Ammon's horn (tissue), 1 donor: Measurements from ENCODE around the gene PACRG.

Experiments
- DNase-seq: peaks from one replicate; pipeline ENCODE4 v3.0.0-alpha.2; 2016; ENCODE audit warnings: low spot score

The PACRG gene

GRCh38 chr6:162864911-162865310 lies 137.1 kb downstream of the PACRG start:
- DNase-seq, result no peak

DNA sequence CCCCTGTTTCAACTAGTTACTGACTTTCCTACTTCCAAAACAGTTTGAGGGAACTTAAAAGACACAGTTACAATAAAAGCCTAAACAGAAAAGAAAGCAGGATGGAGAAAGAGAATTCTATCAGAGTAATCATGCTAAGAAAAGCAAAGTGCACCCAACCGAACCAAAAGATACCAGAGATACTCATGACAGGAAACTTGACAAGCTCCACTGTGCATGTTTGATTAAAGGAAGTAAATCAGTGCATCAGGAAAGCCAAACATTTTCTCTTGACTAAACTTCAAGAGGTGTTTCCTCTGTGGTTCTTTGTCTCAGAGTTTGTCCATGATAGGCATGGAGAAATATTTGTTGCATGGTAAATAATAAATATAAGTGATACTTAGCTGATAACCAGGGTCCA lies 138.9 kb downstream of the PACRG start:
- DNase-seq, result no peak

GRCh38 chr6:162868397-162868796 lies 140.6 kb downstream of the PACRG start:
- no peak for DNase-seq

GRCh38 chr6:162871966-162872365 lies 144.2 kb downstream of the PACRG start:
- DNase-seq, result no peak

- no peak for DNase-seq
Measured at GRCh38 chr6:162873537-162873936, 145.8 kb downstream of the PACRG start.

GRCh38 chr6:162875070-162875469 lies 147.3 kb downstream of the PACRG start:
- DNase-seq, result no peak

GRCh38 chr6:162882801-162883481 lies 155.2 kb downstream of the PACRG start:
- no peak for DNase-seq

DNA sequence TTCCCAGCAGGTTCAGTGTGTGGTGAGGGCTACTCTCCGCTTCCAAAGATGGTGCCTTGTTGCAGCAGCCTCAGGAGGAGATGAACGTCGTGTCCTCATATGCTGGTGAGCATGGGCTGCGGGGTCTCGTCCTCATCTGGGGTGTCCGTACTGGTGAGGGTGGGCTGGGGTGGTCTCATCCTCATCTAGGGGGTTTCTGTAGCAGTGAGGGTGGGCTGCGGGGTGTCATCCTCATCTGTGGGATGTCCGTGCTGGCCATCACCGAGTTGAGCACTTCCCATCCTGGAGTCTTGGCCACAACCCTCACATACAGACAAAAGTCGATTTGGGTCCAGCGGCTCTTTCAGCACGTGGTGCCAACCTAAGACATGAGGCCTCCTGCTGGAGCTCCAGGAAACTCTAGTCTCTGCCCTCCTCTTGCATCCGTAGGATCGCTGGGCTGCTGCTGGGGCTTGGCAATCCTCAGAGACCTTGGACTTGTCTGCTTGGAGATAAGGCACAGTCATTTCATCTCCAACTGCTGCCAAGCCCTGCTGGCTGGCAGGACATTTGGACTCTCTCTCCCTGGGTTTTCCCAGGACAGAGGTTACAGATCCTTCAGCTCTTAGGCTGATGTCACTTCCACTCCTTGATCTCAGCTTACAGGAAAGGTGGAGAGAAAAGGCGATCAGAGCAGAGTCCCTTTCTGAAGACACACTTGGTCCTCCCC lies 160.4 kb downstream of the PACRG start:
- DNase-seq, result no peak

DNA sequence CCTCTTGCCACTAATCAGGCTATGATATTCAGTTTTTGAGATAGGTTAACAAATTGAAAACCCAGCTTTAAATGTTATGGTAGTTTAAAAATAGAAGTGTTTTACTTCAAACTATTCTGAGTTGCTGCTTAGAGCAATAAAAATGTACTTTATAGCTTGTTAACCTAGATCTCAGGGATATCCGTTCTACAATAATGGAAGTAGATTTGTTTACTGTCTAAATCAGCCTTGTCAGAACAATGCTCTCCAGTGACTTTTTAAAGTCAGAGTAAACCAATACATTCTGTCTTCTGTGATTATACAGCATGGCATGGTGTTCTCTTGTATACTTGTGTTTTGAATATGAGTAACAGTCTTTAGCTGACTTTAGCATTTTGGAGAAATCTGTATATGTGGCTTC lies 161.5 kb downstream of the PACRG start:
- DNase-seq, result no peak

DNA sequence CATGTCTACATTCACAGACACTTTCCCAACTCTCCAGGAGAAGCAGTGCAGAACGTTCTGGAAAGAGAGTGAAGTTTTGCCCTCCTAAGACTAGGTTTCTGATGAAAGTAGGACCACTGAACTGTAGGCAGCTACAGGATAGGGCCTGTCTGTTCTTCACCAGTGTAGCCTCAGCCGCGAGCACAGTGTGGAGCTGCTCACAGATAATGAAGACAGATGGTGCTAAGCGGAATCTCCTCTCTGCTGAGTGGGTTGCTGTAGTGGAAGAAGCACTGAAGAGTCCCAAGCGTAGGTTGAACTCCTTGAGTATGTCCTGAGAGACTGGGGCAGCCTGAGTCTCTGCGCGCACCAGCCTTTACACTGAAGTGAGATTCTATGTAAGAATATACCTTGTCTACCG lies 170.2 kb downstream of the PACRG start:
- DNase-seq, result peak; percentile 35

DNA sequence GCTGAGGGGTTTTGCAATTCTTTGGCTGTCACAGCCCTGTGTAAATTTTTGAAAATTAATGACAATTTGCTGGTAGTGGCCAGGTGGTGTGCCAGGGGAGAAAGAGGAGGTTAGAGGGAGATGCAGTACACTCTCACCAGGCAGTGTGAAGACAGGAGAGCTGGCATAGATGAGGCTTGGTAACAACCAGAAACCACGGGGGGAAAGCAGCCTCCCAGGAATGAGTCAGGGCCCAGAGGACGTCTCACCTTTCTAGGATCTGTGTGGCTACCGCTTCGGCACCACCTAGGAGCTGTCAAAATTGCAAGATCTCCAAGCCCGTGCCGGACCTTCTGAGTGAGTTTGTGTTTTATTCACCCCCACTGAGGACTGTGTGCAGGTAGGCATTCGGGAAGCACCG lies 171.4 kb downstream of the PACRG start:
- no peak for DNase-seq

DNA sequence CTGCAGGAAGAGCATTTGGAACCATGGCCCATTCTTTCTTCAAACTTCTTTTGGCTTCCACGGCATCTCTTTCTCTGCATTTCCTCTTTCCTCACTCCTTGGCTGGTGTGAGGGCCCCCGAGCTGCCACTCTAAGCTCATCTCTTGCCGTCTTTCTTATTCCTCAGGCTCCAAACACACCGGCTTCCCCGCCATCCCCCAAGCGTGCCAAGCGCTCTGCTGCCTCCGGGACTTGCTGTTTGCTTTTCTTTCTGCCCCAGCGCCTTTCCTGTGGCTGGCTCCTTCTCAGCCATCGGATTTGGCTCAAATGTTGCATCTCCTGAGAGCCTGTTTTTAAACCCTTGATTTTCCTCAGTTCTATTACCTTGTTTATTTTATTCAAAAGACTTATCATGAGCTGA lies 172.7 kb downstream of the PACRG start:
- DNase-seq, result peak; percentile 17

DNA sequence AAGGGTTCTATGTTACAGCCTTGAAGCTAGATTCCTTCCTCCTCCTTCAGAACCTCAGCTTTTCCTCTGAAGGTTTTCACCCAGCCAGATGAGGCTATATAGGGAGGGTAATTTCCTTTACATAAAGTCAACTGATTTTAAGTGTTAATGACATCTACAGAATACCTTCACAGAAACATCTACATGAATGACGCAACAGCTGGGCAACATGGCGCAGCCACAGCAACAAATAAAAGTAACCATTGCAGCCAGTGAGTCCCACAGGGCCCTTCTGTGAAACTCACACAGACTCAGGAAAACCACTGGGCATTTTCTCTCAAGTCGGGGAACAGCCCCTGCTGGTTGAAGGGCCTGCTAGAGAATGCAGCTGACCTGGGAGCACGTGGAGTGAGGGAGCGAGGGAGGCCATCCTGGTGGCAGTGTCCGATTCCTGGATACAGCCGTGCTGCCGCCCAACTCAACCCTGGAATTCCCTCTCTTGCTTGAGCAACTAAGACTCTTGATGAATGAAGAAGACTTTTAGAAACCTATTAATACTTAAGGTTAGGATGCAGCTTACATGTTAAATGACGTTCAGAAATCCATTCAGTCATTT lies 176.4 kb downstream of the PACRG start:
- DNase-seq, result no peak

DNA sequence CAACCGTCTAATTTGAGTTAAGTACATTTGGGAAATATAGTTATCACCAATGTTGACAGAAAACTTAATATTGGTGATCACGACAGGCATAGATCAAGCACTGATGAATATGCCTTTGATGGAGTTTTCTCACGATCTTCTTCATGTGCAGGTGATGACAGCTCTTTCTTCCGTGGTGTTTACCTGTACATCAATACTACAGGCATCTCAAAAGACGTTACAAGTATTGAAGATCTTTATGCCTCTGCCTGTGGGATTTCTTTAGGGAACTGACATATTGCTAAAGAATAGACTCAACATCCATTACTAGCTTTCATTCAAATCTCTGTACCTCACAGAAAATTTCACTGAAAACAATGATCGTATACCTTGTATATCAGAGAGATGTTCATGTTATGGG lies 178.7 kb downstream of the PACRG start:
- no peak for DNase-seq

DNA sequence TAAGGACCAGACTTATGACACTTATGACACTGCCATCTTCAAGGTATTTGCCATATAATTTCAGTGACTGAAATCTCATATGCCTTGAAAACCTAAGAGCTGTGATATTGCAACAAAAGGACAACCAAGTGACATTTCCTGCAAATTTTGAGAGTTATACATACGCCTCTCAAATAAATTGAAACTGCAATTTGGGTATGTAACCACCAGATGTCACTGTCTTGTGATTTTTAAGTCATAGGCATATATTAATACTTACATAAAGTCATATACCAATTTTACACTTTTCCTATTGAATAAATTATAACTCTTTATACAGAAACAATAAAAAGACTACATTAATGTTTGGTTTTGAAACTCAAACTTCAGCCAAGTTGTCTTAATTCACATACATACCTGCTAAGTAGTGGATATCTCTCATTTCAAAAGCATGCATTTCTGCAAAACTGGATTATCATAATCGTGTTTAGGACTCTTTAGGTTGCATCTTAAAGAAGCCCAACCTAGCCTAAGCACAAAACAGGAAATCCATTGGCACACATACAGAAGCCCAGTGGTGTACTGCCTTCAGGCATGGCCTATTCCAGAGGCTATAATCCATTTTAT lies 180.2 kb downstream of the PACRG start:
- DNase-seq, result no peak

GRCh38 chr6:162913206-162913605 lies 185.4 kb downstream of the PACRG start:
- no peak for DNase-seq

DNA sequence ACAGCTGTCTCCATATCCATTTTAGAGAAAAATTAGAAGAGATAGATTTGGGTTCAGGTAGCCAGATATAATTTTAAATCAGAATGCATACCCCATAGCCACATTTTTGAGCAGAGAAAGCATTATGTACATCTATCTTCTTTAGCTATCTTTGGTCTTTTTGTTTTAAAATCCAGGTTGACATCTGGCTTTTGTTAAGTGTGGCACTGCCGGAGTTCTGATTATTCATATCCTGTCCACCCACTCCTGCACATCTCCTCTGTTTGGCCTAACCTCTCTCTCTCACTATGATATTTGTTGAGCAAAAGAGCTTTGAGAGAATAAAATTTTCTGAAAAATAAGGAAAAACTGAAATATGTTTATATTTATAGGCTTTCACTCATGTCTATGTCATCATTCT lies 189.7 kb downstream of the PACRG start:
- no peak for DNase-seq

- no peak for DNase-seq
Measured at GRCh38 chr6:162921062-162921461, 193.3 kb downstream of the PACRG start.

DNA sequence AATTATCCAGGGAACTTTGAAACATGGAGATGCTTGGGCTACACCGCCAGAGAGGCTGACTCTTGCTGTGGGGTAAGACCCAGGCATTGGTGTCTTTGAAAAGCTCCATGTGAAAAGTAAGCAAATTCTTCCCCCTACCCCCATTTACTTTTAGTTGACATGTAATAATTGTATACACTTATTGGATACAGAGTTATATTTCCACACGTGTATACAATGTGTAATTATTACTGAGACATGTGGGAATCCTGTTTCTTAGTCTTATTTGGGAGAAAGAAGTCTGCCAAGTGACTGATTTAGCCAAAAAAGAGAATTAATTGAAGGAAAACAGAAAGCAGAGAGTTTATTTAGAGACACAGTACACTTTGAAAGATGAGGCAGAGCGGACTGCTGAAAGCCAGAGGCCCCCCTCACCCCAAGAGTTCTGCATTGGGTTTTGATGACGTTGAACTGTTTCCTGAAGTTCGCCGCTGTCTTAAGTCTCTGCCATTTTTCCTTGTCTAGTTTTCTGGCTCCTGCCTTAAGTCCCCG lies 193.8 kb downstream of the PACRG start:
- no peak for DNase-seq

DNA sequence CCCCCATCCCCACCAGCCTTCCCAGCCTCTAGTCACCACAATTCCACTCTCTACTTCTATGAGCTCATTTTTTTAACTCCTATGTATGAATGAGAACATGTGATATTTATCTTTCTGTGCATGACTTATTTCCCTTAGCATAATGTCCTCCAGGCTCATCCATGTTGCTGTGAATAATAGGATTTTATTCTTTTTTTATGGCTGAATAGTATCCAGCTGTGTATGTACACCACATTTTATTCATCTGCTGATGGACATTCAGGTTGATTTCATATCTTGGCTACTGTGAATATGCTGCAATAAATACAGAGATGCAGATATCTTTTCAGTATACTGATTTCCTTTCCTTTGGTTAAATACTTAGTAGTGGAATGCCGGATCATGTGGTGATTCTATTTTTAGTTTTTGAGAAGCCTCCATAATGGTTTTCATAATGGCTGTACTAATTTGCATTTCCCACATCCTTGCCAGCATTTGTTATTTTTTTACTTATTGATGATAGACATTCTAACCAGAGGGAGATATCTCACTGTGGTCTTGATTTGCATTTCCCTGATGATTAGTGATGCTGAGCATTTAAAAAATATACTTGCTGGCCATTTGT lies 194.9 kb downstream of the PACRG start:
- DNase-seq, result no peak

DNA sequence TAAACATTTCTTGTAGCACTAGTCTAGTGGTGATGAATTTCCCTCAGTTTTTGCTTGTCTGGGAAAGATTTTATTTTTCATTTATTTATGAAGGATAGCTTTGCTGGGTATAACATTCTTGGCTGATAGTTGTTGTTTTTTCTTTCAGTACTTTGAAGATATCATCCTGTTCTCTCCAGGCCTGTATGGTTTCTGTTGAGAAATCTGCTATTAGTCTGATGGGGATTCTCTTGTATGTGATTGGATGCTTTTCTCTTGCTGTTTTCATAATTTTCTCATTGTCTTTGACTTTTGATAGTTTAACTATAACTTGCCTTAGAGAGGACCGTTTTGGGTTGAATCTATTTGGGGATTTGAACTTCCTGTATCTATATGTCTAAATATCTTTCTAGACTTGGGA lies 207.1 kb downstream of the PACRG start:
- DNase-seq, result no peak

DNA sequence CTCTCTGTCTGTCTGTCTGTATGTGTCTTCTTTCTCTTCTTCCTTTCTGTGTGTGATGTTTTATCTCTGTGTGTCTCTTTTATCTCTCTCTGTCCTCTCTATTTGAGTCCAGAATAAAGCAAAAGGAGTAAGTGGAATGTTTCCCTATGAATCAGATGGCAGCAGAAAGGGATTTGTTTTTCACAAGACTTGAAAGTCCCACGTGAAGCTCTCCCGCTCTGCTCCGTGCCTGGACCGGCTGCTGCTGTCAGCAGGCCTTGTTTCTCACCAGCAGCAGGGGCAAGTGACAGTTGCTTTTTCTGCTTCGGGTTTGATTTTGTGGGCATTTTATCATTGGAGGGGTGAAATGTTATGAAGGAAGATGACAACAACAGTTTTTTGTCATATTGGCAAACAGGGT lies 212.7 kb downstream of the PACRG start:
- DNase-seq, result peak; percentile 69
